ENCODE data around the gene HOXA3.

HOXA3 gene

DNA sequence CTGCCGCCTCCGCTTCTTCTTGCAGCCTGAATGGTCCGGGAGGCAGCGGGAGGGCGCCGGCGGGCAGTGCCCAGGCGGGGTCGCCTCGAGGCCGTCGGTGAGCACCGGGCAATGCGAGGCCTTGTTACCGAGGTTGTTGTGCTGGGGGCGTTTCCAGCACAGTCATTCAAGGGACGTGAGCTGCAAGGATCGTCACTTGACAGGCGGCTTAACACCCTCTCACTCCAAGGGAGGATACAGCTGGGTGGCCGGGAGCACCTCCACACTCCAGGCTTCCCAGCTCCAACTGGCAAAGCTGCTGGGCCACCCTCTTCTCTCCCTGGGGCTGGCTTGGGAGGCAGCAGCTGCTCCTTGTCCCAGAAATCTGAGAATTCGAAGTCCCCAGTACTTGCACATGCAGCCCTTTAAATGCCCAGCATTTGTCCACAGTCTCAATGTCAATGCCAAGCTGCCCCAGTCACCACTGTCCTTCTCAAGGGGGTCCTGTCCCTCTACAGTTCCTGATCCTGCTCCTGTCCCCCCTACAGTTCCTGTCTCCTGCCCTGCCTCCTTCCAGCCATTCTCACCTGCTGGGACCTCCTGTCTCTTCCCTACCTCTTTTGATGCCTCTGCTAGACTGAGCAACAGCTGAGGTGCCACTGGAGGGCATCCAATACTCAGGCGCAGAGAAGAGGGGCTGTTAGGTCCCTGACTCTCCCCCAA lies 37.1 kb upstream of the HOXA3 start:
- DNase-seq, result no peak

DNA sequence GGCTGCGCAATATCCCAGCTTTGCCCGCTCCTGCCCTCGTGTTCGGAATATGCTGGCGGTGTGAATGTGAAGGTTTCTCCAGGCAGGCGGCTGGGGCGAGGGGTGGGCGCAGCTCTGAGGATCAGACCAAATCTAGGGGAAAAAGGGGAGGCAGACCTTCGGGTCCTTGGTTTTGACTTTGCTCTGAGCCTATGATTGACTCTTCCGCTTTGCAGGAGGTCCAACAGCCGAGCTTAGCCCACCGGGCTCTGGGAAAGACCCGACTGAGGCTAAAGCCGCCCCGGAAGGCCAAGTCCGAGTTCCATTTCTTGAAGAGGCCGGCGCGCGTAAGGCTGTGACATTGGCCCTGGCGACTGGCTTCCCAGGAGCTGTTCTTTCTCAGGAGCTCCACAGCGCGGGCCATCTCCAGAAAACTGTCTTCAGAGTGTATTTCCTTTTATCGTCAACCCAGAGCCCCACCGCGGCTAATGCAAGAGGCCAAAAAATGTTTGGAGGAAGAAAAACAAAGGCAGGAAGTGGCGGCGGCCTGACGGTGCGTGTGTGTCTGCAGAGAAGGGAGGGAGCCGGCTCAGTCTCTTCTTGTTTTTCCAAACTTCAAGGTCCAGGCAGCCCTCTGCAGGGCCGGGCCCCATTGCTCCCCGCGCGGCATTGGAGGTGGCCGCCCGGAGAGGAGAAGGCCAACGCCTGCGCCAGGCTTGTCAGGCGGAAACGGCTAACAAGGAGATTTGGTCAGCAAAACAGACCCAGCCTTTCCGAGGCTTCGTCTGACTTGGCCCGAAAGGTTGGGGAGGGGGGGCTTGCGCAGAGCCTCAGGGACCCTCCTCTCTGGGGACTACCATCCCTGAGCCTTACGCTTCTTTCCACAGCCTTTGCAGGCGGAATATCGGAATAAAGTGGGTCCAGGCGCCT lies 36.3 kb upstream of the HOXA3 start:
- no peak for DNase-seq

DNA sequence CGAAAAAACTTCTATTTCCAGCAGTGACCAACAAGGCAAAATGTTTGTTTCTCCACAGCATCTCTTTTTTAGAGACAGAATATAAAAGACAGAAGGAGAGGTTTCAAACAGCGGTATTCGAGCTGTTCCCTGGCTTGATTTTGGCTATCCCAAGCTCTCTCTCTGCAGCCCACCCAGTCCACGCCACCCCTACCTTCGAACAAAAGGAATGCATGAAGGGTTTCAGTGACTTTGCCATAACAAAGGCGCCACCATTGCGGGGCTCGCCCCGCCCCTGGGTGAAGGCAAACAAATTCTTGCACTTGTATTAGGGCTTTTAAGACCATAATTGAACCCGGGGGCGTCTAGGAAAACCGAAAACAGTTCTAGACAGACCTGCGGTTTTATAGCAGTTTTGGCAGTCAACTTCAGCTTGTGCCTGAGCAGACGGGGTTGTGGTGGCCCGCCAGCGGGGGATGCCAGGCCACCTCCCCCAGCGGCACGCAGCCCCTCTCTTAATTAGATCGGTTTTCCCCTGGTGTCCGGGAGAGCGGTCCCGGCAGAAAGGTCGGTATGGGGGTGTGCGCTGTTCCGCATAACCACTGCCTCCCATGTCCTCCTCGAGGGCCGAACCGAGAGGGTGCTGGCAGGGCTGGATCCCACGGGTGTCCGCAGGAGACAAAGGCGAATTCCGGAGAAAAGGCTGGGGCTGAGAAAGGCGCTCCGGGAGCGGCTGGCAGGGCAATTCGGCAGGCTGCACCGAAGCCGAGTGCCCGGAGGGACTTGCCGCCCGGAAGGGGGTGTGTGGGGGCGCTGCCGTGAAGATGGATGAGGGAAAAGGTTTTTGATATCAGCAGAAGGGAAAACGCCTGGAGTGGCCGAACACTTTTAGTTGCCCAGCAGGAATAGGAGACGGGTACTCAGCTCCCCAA lies 35.3 kb upstream of the HOXA3 start:
- no peak for DNase-seq

DNA sequence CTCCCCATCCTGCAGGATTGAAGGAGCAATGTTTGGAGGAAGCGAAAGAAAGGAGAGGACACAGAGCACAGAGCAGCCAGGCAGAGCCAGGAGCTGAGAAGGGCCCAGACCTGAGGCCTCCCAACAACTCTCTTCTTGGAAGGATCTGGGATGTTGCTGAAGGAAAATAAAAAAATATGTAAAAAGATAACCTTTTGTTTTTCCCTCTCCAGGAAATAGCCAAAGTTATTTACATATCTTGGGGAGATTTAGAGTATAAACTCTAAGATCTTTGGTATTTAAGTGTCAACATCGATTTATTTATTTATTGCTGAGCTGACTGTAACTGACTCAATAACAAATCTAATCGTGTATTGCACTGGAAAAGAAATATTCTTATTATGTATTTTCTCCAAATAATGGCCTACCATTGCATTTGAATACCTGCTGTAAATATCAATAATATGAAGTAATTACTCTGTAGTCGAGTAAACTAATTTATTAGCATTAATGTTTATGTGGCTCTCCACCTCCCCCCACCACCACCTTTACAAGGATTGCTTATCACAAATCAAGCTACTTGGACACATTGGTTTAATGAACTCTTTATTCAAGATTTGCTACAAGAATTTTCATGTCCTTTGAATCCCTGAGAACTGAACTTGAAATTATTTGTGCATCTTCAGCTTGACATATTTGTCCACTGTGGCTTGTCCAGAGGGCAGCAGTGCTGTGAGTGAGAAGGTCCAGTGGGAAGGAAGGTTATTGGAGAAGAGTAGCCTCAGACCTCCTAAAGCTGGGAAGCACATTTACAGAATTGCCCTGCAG lies 34.5 kb upstream of the HOXA3 start:
- DNase-seq, result no peak

DNA sequence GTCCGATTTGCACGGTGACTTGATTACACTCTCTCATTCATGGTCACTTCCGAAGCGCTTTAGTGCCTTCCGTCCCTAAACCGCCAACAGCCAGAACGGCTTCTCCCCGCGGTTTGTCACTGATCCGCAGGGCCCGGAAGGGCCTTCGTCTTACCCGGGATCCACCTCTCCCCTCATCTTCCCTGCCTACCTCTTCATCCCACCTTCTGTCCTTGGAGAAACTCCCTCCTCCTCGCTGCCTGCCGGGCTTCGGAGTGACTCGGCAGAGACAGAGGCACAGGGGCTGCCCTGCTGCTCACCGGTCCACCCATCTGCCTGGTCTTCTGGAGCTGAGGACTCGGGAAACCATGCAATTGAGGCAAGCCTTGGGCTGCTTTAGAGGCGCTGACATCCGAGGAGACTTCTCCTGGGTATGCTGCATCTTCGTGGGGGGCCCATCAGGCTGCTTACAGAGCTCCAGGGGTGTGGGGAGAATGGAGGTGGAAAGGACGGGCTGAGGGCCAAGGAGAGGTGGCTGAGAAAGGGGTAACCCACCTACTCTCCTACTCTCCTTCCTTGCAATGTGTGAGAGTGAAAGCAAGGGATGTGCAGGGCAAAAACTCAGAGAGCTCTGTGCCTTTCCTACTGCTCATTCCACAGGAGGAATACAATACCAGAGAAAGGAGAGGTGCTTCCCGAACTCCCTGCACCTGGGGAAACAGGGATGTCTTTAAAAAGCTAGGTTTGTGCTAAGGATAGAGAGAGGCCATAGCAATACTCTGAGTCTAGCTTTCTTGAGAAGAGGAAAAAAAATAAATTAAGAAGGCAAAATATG lies 33.7 kb upstream of the HOXA3 start:
- no peak for DNase-seq

DNA sequence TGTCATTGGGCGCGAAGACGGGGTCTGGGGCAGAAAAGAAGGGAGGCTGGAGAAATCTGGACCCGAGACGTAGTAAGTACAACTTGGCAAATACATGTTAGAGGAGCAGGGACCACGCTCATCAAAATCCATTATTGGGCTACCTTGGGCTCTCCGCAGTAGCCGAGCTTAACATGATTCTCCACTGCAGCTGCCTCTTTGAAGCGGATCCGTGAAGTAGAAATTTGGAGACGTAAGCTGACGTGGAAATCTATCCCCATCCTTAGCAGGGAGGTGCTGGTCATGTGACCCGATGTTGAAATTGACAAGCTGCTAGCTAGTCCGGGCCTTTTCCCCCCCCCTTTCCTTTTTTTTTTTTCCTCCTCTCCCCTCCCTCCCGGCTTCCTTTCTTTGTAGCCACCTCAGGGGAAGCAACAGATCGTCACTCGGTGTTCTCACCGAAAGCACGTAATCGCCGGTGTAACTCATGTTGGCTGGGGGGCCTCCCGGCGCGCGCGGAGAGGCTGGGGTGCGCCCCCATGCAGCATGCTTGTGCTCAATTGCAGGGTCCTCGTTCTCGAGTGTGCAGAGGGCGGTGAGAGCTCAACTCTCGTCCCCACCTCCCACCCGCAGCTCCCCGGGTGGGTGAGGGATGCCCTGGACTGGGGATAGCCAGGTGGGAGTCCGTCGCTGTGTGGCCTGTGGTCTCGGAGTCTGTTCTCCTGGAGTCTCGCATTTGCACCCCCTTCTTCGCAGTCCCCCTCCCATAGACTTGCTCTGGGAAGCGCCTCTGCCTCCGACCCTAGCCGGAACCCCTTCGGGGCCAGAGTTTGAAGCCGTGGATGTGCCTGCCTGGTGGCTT lies 32.9 kb upstream of the HOXA3 start, which contains the start of gene HOXA11:
HOXA11 (minus strand) TSS at position 220 of the 841 bp plus-strand sequence; CDS start at position 132, 88 bp downstream.
- peak; percentile 34 for DNase-seq

DNA sequence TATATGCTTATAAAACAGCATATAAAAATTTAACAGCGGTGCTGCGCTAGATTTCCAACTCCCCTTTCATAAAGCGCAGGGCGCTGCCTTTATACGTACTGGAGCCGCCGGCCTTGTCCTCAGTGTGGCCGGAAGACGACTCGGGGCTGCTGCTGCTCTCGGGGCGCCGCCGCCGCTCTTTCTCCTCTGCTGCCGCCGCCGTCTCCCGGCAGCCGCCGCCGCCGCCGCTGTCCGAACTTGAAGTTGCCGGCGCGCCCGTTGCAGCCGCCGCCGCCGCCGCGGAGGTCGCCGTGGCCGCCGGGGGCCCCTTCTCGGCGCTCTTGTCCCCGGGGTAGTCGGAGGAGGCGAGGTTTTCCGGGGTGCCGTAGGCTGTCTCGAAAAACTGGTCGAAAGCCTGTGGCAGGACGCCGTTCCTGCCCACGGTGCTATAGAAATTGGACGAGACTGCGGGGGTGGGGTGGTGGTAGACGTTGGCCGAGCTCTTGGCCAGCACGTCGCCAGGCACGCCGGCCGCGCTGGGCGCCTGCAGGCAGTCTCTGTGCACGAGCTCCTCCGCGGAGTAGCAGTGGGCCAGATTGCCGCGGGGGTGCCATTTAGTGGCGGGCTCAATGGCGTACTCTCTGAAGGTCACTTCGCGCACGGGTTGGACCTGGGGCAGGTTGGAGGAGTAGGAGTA lies 32.1 kb upstream of the HOXA3 start:
- peak; percentile 57 for DNase-seq

DNA sequence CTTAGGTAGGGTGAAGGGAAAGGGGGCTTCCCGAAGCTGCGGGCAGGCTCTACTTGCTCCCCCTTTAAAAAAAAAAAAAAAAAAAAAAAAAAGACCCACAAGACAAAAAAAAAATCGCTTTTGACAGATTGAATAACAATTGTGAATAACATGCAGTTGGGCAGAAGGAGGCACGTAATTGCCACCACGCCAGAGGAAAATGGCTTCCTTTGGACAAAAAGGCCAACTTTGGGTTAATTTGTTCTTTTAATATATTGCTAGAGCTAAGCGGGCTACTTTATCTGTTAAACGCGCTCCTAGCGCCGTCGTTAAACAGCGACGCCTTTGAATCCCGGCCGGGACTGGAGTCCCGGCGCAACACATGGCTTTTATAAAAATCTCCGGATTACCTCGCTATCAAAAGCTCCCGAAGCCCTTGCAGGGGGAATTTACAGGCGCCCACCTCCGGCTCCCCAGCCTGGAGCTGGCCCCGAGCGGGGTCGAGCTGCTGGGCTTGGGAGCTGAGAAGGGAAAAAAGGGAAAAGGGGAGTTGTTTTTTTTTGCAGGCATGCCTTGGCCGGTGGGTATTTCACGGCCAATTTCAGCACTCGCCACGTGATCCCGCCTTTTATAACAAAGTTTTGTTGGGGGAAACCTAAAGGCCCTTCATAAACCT lies 31.4 kb upstream of the HOXA3 start:
- peak; percentile 45 for DNase-seq

DNA sequence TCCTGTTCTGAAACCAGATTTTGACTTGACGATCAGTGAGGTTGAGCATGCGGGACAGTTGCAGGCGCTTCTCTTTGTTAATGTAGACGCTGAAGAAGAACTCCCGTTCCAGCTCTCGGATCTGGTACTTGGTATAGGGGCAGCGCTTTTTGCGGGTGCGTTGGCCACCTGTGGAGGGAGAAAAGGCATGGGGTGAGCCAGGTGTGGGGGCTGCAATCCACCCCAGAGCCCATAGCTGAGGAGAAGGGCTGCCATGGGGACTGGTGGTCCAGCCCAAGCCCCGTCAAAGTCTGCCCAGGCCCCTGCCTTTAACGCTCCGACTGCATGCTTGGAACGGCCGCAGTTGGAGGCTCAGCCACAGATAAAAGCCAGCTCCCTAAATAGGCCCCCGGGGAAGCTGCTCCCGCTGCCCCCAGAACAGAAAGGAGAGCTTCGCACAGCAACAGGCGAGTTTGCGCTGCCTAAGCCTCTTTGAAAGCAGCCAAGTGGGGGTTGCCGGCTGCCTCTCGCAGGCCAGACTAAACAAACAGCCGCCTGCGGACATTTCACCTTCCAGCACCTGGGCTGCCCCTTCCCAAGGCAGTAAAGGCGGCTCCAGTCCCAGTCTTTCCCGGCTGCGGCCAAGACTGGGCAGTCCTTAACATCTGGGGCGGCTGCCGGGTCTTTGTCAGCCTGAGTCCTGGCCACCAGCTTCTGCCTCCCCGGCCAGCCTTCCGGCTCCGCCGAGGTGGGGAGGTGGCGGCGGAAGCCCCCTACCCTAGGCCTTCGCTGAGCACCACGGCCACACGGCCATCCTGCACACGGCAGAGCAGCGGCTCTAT lies 30.7 kb upstream of the HOXA3 start:
- DNase-seq, result peak; percentile 76

DNA sequence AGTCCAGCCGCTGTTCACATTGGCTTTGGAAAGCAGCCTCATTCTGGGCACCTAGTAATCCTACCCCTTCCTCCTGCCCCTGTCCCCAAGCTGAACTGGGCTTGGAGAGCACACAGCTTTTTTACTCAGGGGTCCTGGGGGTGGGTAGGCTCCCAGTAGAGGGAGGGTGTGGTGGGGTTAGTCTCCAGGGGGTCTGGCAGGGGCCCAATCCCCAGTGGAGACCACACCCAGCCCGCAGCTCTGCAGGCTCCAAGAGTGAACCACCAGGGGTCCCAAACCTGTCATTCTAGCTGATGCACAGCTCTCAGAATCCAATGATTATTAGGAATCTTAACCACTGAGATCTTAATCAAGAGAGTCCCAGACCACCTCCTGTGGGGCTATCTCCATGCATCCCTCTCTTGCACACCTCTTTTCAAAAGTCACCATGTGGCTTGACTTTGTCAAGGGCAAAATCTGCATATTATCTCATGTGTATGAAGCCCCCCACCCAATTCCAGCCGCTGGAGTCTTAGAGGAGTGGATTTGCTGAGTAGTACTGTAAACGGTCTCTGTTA lies 30.0 kb upstream of the HOXA3 start:
- no peak for DNase-seq

DNA sequence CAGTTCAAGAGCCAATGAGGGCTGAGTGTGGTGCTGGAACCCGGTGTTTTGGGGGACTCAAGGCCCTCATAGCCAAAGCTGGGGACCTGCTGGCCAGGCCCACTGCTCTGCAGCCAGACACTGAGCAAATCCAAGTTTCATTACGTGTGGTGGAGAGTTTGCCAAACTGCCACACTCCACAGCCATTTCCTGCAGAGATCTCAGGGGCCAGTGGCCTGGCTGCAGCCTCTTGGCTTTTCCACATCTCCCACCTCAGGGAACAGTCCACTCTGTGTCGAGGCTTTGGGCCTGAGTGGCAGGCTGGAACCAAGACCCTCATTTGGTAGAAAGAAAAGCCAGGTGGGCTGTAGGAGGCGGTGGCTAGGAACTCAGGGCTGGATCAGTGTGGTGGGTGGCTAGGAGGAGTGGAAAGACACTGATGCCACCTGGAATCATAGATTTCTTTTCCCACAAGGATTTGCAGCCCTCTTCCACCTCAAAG lies 29.5 kb upstream of the HOXA3 start:
- DNase-seq, result no peak

DNA sequence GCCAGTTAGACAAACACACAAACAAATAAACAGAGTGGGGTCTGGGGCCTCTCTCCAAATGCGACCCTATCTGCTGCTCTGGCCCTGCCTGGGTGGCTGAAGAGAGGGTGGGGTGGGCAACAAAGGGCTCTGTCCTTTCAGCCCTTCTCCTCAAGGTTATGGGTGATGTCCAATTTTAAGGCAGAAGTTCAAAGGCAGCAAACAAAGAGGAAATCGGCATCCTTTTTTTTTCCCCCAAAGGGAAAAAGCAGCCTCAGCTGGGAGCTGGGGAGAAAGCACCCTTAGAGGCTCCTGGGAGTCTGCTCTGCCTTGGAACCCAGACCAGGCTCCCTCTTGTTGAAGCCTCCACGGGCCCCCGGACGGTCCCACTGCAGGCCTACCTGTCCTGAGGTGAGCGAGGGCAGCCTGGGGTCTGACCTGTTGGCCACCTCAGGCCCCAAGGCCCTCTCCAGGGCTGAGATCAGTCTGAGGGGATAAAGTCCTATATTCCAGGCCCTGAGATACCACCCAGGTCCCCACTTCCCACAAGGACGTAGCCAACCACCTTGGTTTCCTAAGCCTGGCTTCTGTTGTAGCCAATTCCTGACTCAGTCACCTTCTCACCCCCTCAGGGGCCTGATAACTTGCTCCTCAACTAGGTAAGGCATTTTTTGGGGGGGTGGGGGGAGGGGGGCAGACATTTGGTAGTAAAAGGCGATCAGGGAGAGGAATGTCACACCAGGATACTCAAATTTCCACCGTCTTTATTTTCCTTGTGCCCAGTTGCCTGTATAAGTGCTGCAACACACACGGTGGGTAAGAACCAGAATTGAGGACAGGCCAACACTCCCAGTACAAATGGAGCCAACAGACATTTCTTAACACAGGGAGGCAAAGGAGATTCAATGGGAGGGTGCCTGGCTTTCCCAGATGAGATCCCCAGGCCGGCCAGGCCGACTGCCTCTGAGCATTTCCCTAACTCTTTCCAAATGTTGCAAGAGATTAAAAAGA lies 28.3 kb upstream of the HOXA3 start:
- DNase-seq, result no peak

DNA sequence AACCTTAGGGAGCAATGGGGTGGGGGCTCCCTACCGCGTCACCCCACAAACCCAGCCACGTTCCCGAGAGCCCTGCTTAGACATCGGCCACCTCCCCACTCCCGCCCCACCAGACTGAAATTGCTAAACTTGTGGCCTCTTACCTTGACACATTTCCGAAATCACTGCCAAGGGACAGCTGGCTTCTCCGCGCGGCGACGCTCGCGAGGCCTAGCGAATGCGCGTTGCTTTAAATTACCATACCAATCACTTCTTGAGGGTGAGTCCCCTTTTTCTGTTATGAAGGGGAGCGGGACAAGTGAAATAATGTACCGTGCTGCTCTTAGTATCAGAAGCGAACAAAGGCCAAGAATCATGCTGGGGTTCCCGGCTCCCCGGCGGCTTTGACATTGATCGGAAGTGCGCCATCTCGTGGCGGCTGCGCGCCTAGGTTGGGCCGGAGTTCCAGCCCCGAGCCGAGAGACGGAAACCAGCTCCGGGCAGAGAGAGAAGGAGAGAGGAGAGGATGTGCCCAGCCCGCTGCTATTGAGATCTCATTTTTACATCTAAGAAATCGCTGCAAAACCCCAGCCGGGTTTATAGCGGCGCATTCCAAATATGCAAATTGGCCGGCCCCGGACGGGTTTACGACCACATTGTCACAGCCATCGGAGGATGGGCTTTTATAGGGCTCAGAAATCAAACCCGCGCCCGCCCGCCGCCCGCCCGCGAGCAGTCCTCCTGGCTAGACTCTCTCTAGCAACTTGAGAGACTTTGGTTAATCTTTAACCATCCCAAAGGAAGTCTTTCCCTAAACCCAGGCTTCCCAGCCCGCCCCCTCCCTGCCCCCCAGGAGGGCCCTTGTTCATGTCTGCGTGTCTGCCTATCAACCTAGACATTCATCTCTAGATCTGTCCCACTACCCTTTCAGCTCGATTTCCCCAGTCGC lies 27.4 kb upstream of the HOXA3 start:
- DNase-seq, result no peak

DNA sequence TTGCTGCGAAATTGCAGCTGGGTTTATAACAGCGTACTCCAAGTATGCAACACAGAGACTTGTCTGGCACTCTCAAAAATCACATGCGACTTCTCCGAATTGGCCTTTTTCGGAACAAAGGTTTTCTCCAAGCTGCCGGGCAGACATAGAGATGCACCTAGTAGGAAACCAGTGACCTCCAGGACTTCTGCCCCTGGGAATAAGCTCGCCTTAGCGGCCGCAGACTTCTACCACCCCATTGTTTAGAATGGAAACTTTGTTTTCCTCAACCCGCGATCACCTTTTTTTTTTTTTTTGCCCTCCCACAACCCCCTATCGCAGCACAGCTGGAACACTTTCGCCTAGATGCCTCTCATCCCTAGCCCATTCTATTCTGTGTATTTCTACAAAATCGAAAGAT lies 26.6 kb upstream of the HOXA3 start:
- no peak for DNase-seq

DNA sequence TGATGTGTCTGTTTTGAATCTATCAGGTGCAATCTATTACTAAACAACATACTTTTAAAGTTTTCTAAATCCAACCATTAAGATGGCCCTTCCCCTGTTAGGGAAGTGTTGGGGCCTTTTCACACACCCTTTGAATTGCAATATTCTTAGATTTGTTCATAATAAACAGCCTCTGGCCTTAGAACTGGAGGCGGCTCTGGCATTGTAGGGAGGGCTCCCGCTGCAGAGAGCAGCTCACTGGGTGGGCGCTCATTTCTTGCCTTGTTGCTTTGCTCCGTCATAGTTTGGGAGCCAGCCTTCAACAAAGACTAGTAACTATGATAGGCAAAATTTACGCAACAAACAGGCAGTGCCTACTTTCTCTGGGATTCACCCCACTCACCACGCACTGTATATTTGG lies 26.0 kb upstream of the HOXA3 start:
- no peak for DNase-seq

Measured in NCI-H146 (cell line).